Kidney (tissue), 14 donors: ENCODE measurements around the gene CX3CR1. TPM values are rescaled to one million over a fixed set of nuclear protein-coding genes. Genes with fewer than 3 reads are reported as not detected.
A peak's percentile ranks its signal among the peaks of the same experiment; 100 is the strongest.

Source experiments
- DNase-seq, 5 donors: peaks; one replicate each; pipeline ENCODE4 v3.0.0-alpha.2; 2013 to 2020
- FAIRE-seq: peaks from 2 replicates; lab custom pipeline; 2012; peaks lifted over from hg19 to GRCh38; lab: Jason Lieb, UNC
- H3K27ac ChIP-seq, 2 donors: one replicate each; pipeline ENCODE4 v1.7.0; 2013; ENCODE audit warnings: low read depth in 2 of 2, low read length in 2 of 2, inconsistent platforms in 1 of 2
- H3K27me3 ChIP-seq: one replicate; pipeline ENCODE4 v1.7.1; 2013; ENCODE audit warnings: low read length, inconsistent platforms; ENCODE audit not compliant: control insufficient read depth, insufficient read depth
- H3K36me3 ChIP-seq, 3 donors: one replicate each; pipeline versions ENCODE4 v1.7.0 to v1.7.1; 2013; ENCODE audit warnings: low read length in 3 of 3, control low read depth in 1 of 3, inconsistent platforms in 1 of 3; ENCODE audit not compliant: insufficient read depth in 3 of 3, control insufficient read depth in 2 of 3
- H3K4me1 ChIP-seq, 3 donors: one replicate each; pipeline versions ENCODE4 v1.7.0 to v1.7.1; 2013; ENCODE audit warnings: low read length in 3 of 3, inconsistent platforms in 1 of 3, low read depth in 1 of 3; ENCODE audit not compliant: control insufficient read depth in 2 of 3, insufficient read depth in 2 of 3
- H3K4me3 ChIP-seq, 3 donors: one replicate each; pipeline versions ENCODE4 v1.7.0 to v1.8.1; 2013; ENCODE audit warnings: low read length in 3 of 3, control low read depth in 1 of 3, inconsistent platforms in 1 of 3
- H3K9ac ChIP-seq, 3 donors: one replicate each; pipeline versions ENCODE4 v1.7.0 to v1.7.1; 2013; ENCODE audit warnings: low read length in 3 of 3, control low read depth in 1 of 3, inconsistent platforms in 1 of 3
- H3K9me3 ChIP-seq, 3 donors: one replicate each; pipeline versions ENCODE4 v1.7.0 to v1.7.1; 2013; ENCODE audit warnings: low read length in 3 of 3, control low read depth in 1 of 3, inconsistent platforms in 1 of 3; ENCODE audit not compliant: control insufficient read depth in 2 of 3, insufficient read depth in 1 of 3
- CTCF ChIP-seq: IDR thresholded peaks from 3 replicates; pipeline ENCODE4 v1.5.1; 2012; ENCODE audit warnings: mild to moderate bottlenecking, moderate library complexity, borderline replicate concordance; ENCODE audit not compliant: insufficient read depth; ENCODE audit errors: extremely low read depth
- intact Hi-C: fragments of 100-400 bp; cut with DNase I; formaldehyde crosslinking; loops from one replicate; pipeline ENCODE4 v1.11.1; 2022
- polyA plus RNA-seq: library from polyadenylated mRNA; stranded (reverse); fragments of 350-450 nt; fragmentation: Illumina TruSeq; extraction: RNeasy Lipid Tissue Mini Kit (QIAGEN cat#74804); gene quantifications from one replicate; pipeline ENCODE4 v1.2.3, GENCODE V29; 2014; ENCODE audit warnings: low read depth, low replicate concordance; ENCODE audit not compliant: insufficient read depth
- total RNA-seq: library from RNA; stranded (reverse); fragmentation: NEBNext Ultra II Directional; extraction: Animal tissue kit (Norgen Biotek cat#: 25700); gene quantifications from one replicate; pipeline ENCODE4 v1.2.1, GENCODE V29; 2021
- donor health status: control.
- donor health status: control.
- donor health status: control.
- donor health status: control.
- donor health status: control.
- donor health status: DM: yes; HTN: yes; CAD: no.
- donor health status: Normal renal cell carcinoma (clear cell type).

Gene CX3CR1
- total and polyA plus RNA-seq, 2 donors from 2014 or later, result 0.99 to 4.4 TPM

GRCh38 chr3:39288300-39288808 lies 8.5 kb upstream of the CX3CR1 start:
- Histone ChIP-seq H3K27ac (no peak overlapping the region), H3K36me3 (no peaks in the 10 kb centered on the region), H3K27me3 (no peaks in the 10 kb centered on the region), H3K4me1 (no peaks in the 10 kb centered on the region), H3K9ac (no peak overlapping the region), H3K9me3 (no peaks in the 10 kb centered on the region), H3K4me3 (no peak overlapping the region)
- peak; percentile 96 for TF ChIP-seq CTCF
- FAIRE-seq (no peak), DNase-seq (peak; percentile 92 to 95 (median 94))
- intact Hi-C loops, result no loop called here

GRCh38 chr3:39287216-39288164 lies 7.7 kb upstream of the CX3CR1 start:
- H3K36me3 ChIP-seq, result no peaks in the 10 kb centered on the region
- H3K9me3 ChIP-seq, result no peaks in the 10 kb centered on the region
- intact Hi-C loops, result no loop called here
- FAIRE-seq, result no peak
- no peak overlapping the region for H3K4me3 ChIP-seq
- no peaks in the 10 kb centered on the region for H3K27me3 ChIP-seq
- DNase-seq, result no peak
- H3K9ac ChIP-seq, result no peak overlapping the region
- no peaks in the 10 kb centered on the region for H3K4me1 ChIP-seq
- no peak for TF ChIP-seq CTCF
- H3K27ac ChIP-seq, result no peak overlapping the region

- H3K36me3 ChIP-seq, result no peaks in the 10 kb centered on the region
- H3K27me3 ChIP-seq, result no peaks in the 10 kb centered on the region
- no peak overlapping the region for H3K4me3 ChIP-seq
- no peak overlapping the region for H3K27ac ChIP-seq
- no peaks in the 10 kb centered on the region for H3K9me3 ChIP-seq
- no peak for DNase-seq
- TF ChIP-seq CTCF, result no peak
- no peaks in the 10 kb centered on the region for H3K4me1 ChIP-seq
- no peak for FAIRE-seq
- no peak overlapping the region for H3K9ac ChIP-seq
- intact Hi-C loops, result no loop called here
These were observed 6.9 kb upstream of the CX3CR1 start for GRCh38 chr3:39286771-39287170.
